HepG2 (cell line): Measurements from ENCODE around the gene PIGW. TPM values are rescaled to one million over a fixed set of nuclear protein-coding genes. Genes with fewer than 3 reads are reported as not detected.

Experiments
- AKAP8 ChIP-seq: sonication (generic); formaldehyde crosslinking; IDR thresholded peaks from 2 replicates; pipeline ENCODE4 v1.5.1; 2020; ENCODE audit warnings: mild to moderate bottlenecking, missing genetic modification reagents
- ASH2L ChIP-seq: fragments of 300-600, 200-600 bp; sonication (generic); IDR thresholded peaks from 2 replicates; pipeline ENCODE4 v1.7.0; 2017; ENCODE audit warnings: low read depth, mild to moderate bottlenecking, moderate library complexity, mixed read lengths, low read length; ENCODE audit not compliant: insufficient read length
- CAMTA2 ChIP-seq: sonication (generic); formaldehyde crosslinking; IDR thresholded peaks from 2 replicates; pipeline ENCODE4 v1.4.0; 2020; ENCODE audit warnings: mild to moderate bottlenecking, missing genetic modification reagents, borderline replicate concordance
- FOXA1 ChIP-seq, 2 experiments: fragments of 450-650 bp in 1 of 2; sonication (generic) in 1 of 2; formaldehyde crosslinking in 1 of 2; IDR thresholded peaks; 2 replicates each; pipeline versions ENCODE4 v1.4.0 to v1.6.1; 2016 to 2020; ENCODE audit warnings: missing genetic modification reagents in 1 of 2
- FOXA3 ChIP-seq: IDR thresholded peaks from 2 replicates; pipeline ENCODE4 v1.6.1; 2016; ENCODE audit warnings: missing genetic modification reagents, missing compliant biosample characterization
- FOXK2 ChIP-seq: fragments of 450-650 bp; IDR thresholded peaks from 2 replicates; pipeline ENCODE4 v1.6.1; 2016
- GATAD2A ChIP-seq: IDR thresholded peaks from 2 replicates; pipeline ENCODE4 v1.6.1; 2016
- HDAC6 ChIP-seq: fragments of 200-600 bp; sonication (generic); IDR thresholded peaks from 2 replicates; pipeline ENCODE4 v1.7.0; 2017; ENCODE audit warnings: mild to moderate bottlenecking, antibody characterized with exemption, low read length, low read depth
- NFATC3 ChIP-seq: sonication (generic); formaldehyde crosslinking; IDR thresholded peaks from 2 replicates; pipeline ENCODE4 v1.5.1; 2020; ENCODE audit warnings: mild to moderate bottlenecking, missing genetic modification reagents
- RERE ChIP-seq: IDR thresholded peaks from 2 replicates; pipeline ENCODE4 v1.6.1; 2016; ENCODE audit warnings: low read depth, missing genetic modification reagents, missing compliant biosample characterization
- RXRB ChIP-seq: IDR thresholded peaks from 2 replicates; pipeline ENCODE4 v1.6.1; 2016; ENCODE audit warnings: borderline replicate concordance, missing genetic modification reagents, missing compliant biosample characterization
- SAP130 ChIP-seq: IDR thresholded peaks from 2 replicates; pipeline ENCODE4 v1.6.1; 2016; ENCODE audit warnings: low read depth
- ZBTB42 ChIP-seq: sonication (generic); formaldehyde crosslinking; IDR thresholded peaks from 2 replicates; pipeline ENCODE4 v1.5.0; 2020; ENCODE audit warnings: mild to moderate bottlenecking, missing genetic modification reagents
- ZNF12 ChIP-seq: sonication (generic); formaldehyde crosslinking; IDR thresholded peaks from 2 replicates; pipeline ENCODE4 v1.5.0; 2020; ENCODE audit warnings: missing genetic modification reagents
- ZNF225 ChIP-seq: sonication (generic); formaldehyde crosslinking; IDR thresholded peaks from 2 replicates; pipeline ENCODE4 v1.4.0; 2020; ENCODE audit warnings: mild to moderate bottlenecking, missing genetic modification reagents
- ZNF30 ChIP-seq: sonication (generic); formaldehyde crosslinking; IDR thresholded peaks from 2 replicates; pipeline ENCODE4 v1.5.0; 2020; ENCODE audit warnings: mild to moderate bottlenecking, missing genetic modification reagents
- ZNF329 ChIP-seq: sonication (generic); formaldehyde crosslinking; IDR thresholded peaks from 2 replicates; pipeline ENCODE4 v1.9.0; 2021; ENCODE audit warnings: low read depth, mild to moderate bottlenecking, missing genetic modification reagents
- ZNF333 ChIP-seq: sonication (generic); formaldehyde crosslinking; IDR thresholded peaks from 2 replicates; pipeline ENCODE4 v1.4.0; 2020; ENCODE audit warnings: mild to moderate bottlenecking, missing genetic modification reagents, borderline replicate concordance
- ZNF546 ChIP-seq: sonication (generic); formaldehyde crosslinking; conservative IDR thresholded peaks from 2 replicates; pipeline ENCODE4 v1.8.1; 2023; ENCODE audit warnings: mild to moderate bottlenecking, missing genetic modification reagents
- ZNF772 ChIP-seq: sonication (generic); formaldehyde crosslinking; IDR thresholded peaks from 2 replicates; pipeline ENCODE4 v1.5.0; 2020; ENCODE audit warnings: mild to moderate bottlenecking, missing genetic modification reagents
- polyA plus RNA-seq, 8 experiments: library from polyadenylated mRNA; depleted of rRNA in 3 of 8; stranded (reverse) in 7 of 8; unstranded in 1 of 8; fragments of >200 nt; fragmentation: Illumina TruSeq in 4 of 8; extraction: Trizol in 4 of 8; gene quantifications; 2 replicates each; pipeline versions ENCODE4 v1.2.1 to v1.2.3, GENCODE V29; 2011 to 2016; ENCODE audit warnings: low read depth in 4 of 8, missing spikeins in 1 of 8, mixed read lengths in 1 of 8; ENCODE audit not compliant: insufficient read depth in 1 of 8
- total RNA-seq, 5 experiments: library from RNA; depleted of rRNA; stranded (reverse); fragments of >200 nt; fragmentation: Illumina TruSeq; extraction: Trizol; gene quantifications; 2 replicates each; pipeline ENCODE4 v1.2.3, GENCODE V29; 2016; ENCODE audit warnings: low read depth in 1 of 5

The PIGW gene
- total and polyA plus RNA-seq, 2 of the 13 experiments (the other 11 are each of a cell fraction or from before 2014, with no cell fraction given): 9.0 to 24.0 TPM

- TF ChIP-seq FOXA1 (IDR thresholded peaks at IDR 0.05) (no peak), FOXA1 (CRISPR knock-in tag; IDR thresholded peaks at IDR 0.05) (peak; percentile 22; the same call in 1 of the 2 replicates), ZBTB42 (CRISPR knock-in tag) (no peak), ZNF772 (peak; percentile 90), FOXK2 (no peak), ZNF30 (CRISPR knock-in tag) (no peak; the same call in 1 of the 2 replicates), ZNF333 (no peak; the same call in 1 of the 2 replicates), ZNF225 (CRISPR knock-in tag) (no peak), RXRB (CRISPR knock-in tag) (0 out of 2 replicates have a peak, but pooled peaks have one; percentile 4), ASH2L (peak; percentile 96), RERE (CRISPR knock-in tag) (no peak), CAMTA2 (CRISPR knock-in tag) (no peak), SAP130 (CRISPR knock-in tag) (peak; percentile 78), HDAC6 (no peak), FOXA3 (peak; percentile 63), ZNF546 (CRISPR knock-in tag) (no peak), GATAD2A (CRISPR knock-in tag) (peak; percentile 43), ZNF12 (CRISPR knock-in tag) (peak; percentile 43; the same call in 1 of the 2 replicates), NFATC3 (CRISPR knock-in tag) (no peak), ZNF329 (CRISPR knock-in tag) (no peak), AKAP8 (CRISPR knock-in tag) (no peak)
These were observed 11.0 kb downstream of the PIGW start (continued) for GRCh38 chr17:36545465-36546417.
